Measurements from ENCODE around the gene SCUBE3. TPM values are rescaled to one million over a fixed set of nuclear protein-coding genes. Genes with fewer than 3 reads are reported as not detected.

The SCUBE3 gene
- total and polyA plus RNA-seq, 9 of the 15 experiments (the other 6 are each of a cell fraction or from before 2014, with no cell fraction given) = 0.01 to 0.11 TPM; not detected in 7

DNA sequence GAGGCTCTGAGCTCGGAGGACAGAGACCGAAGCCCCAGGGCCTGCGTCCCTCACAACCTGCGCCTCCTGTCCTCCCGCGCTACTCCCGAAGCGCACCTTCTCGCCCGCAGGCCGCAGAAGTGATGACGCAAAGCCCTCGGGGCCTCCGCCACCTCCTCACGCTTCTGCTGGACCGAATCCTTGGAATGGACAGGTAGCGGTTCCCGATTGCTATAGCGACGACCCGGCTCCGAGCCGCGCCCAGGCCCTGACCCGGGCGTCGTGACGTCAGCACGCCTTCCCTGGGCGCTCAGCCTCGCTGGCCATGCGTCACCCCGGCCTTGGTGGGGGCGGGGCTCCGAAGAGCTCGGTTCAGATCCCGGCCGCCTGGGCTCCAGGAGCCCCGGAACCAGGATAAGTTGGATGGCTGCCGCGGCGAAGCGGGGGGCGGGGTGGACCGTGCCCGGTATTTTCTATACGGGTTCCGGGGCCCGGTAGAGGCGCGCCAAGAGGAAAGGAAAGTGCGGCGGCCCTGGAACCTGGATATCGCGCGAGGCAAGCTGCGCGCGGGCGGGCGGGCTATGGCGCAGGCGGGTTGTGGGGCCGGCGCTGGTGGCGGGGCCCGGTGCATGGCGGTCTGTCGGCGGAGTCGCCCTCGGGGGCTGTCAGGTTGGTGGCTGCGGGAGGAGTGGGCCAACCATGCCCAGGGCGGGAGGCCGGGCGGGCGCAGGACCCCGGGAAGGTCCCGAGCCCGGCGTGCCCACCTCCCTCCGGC lies 45.6 kb downstream of the SCUBE3 start, which contains the start of gene ZNF76 (continued):
- TF ChIP-seq TFE3 (CRISPR knock-in tag; IDR thresholded peaks at IDR 0.05) = no peak
- no peak for TF ChIP-seq GATA2 (CRISPR knock-in tag; IDR thresholded peaks at IDR 0.05)
- TF ChIP-seq NR2F6 (CRISPR knock-in tag; IDR thresholded peaks at IDR 0.05) = 0 out of 2 replicates have a peak, but pooled peaks have one; percentile 61
- peak; percentile 96 for TF ChIP-seq SAP30 (IDR thresholded peaks at IDR 0.05; ENCODE audit: borderline replicate concordance, insufficient read depth, low read depth, low read length, poor library complexity, severe bottlenecking)
- TF ChIP-seq, protein P1, sequence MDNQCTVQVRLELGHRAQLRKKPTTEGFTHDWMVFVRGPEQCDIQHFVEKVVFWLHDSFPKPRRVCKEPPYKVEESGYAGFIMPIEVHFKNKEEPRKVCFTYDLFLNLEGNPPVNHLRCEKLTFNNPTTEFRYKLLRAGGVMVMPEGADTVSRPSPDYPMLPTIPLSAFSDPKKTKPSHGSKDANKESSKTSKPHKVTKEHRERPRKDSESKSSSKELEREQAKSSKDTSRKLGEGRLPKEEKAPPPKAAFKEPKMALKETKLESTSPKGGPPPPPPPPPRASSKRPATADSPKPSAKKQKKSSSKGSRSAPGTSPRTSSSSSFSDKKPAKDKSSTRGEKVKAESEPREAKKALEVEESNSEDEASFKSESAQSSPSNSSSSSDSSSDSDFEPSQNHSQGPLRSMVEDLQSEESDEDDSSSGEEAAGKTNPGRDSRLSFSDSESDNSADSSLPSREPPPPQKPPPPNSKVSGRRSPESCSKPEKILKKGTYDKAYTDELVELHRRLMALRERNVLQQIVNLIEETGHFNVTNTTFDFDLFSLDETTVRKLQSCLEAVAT (IDR thresholded peaks at IDR 0.05) = no peak
- TF ChIP-seq MTA3 (IDR thresholded peaks at IDR 0.05; ENCODE audit: borderline replicate concordance) = peak; percentile 92
- TF ChIP-seq STAG1 (CRISPR knock-in tag; IDR thresholded peaks at IDR 0.05; ENCODE audit: borderline replicate concordance) = no peak
- TF ChIP-seq RFX5 (IDR thresholded peaks at IDR 0.05; ENCODE audit: low read depth, low read length) = no peak
- no peak for TF ChIP-seq RBM17 (IDR thresholded peaks at IDR 0.05; ENCODE audit: borderline replicate concordance, low read depth, low read length)
- no peak for TF ChIP-seq SNIP1 (IDR thresholded peaks at IDR 0.05; ENCODE audit: low read depth)
- TF ChIP-seq ZNF263 (CRISPR knock-in tag; IDR thresholded peaks at IDR 0.05; ENCODE audit: borderline replicate concordance) = peak; percentile 46; the same call in 1 of the 2 replicates
- peak; percentile 97 for TF ChIP-seq ATF3 (IDR thresholded peaks at IDR 0.05)
- TF ChIP-seq ATF3 (CRISPR knock-in tag; conservative IDR thresholded peaks at IDR 0.05) = peak; percentile 97
- TF ChIP-seq KAT7 (CRISPR knock-in tag; IDR thresholded peaks at IDR 0.05; ENCODE audit: borderline replicate concordance) = peak; percentile 97
